Activated CD4-positive, alpha-beta T cell treated with anti-CD3 and anti-CD28 coated beads, Interleukin-2, amount 50 U/mL, for 16 hours (primary cell): ENCODE measurements around the gene RPL21.
"Not testable (repeated sequence)": the region's sequence is repeated elsewhere in the genome, so short reads cannot be mapped to it uniquely, and the experiment has no call there.

Experiments
- DNase-seq: peaks from one replicate; pipeline ENCODE4 v3.0.0-alpha.2; 2020

RPL21 gene

DNA sequence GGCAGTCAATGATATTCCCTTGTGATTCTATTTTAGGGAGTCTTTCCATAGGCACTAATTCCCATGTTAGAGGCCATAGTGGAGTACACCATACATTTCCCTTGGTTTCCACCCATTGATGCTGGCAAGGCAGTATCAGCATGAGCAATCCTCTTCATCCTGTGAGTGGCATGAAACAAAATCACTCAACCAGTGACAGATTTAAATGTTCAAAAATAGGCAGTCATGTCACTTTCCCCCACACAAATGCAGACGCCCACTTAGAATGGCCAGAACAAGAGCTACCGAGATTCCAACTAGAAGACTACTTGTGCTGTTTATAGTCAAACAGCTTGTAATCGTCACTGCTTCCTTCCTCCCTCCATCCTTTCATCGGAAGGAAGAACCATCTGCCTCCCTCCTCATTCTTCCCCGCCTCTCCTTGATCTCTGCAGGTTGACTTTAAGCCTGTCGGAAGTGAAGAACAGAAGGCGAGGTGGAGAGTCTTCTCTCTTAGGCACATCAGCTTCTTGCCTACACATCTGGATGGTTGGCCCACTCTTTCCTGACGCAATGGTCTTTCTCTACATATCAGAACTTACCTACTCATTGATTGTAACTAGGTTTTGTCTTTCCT lies 41.8 kb downstream of the RPL21 start:
- DNase-seq, result no peak

DNA sequence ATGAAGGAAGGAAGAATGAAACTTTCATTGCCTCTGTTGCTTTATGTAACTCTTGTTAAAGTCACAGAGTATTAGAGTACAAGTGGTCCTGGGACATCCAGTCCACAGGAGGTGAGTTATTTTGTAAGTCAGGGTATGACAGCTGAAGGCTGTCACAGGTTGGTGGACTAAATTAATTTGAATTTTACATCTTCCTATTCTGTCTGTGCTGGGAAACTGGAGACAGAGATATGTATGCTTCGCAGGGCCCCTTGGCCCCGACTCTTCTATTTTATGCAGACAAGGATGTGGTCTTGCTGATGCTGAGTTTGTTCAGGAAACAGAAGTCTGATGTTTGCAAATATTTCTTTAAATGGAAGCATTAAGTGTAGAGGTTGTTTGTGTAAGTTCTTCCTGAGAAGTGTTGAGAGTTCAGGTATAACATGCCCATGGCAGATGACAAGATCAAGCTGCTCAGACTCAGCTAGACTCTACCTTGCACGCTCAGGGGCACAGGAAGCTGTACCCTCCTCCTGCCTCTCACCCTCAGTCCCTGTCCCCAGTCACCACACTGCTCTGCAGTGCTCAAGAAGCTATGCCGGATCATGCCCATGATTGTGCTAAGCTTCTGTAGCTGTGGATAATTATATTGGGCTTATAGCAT lies 42.6 kb downstream of the RPL21 start:
- DNase-seq, result no peak

DNA sequence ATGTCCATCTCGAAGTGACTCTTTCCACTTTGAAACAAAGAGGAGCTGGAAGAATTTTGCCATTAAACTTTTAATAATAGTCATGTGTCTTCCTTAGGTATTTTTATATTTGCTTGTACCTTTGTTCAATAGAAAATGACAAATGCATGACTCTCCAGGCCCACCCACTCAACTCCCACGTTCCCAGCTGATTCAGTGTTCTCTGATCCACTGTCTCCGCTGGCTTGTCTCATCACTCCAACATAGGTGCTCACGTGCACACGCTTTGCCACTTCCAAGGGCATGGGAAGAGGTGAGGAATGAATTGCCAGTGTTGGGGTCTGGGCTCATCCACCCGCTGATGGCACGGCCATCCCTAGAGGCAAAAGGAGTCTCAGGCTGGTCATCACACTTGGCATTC lies 43.7 kb downstream of the RPL21 start:
- DNase-seq, result no peak

DNA sequence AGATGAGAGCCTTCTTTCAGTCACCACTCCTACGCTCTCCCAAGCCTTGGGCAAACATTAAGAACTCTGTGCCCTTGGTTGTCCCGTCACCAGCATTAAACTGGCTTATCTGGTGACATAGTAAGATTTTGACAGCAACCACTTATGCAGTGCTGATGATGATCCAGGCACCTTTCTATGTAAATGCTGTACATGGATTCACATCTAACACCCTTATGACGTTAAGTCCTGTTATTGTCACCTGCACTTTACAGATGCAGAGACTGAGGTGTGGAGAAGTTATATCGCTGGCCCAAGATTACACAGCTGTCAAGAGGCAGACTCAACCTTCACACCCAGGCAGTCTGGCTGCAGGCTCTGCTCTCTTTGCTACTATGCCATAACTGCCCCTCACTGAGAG lies 44.3 kb downstream of the RPL21 start:
- DNase-seq, result no peak

DNA sequence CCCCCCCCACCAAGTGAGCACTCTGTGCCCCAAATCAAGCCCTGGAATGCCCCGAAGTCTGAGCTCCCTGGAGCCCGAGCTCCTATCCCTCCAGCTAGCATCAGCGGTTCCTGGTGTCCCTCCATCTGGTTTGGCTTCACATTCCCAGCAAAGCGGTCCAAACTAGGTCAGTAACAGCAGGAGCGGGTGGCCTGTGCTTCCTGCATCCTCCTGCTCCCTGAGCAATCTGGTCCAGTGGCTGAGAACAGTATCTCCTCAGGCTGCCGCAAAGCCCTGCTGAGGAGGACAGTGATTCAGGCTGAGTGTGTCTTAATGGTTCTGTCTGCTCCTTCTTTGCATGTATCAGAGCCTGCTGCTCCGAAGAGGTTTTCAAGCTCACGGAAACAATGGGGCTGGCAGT lies 45.1 kb downstream of the RPL21 start:
- DNase-seq, result no peak

DNA sequence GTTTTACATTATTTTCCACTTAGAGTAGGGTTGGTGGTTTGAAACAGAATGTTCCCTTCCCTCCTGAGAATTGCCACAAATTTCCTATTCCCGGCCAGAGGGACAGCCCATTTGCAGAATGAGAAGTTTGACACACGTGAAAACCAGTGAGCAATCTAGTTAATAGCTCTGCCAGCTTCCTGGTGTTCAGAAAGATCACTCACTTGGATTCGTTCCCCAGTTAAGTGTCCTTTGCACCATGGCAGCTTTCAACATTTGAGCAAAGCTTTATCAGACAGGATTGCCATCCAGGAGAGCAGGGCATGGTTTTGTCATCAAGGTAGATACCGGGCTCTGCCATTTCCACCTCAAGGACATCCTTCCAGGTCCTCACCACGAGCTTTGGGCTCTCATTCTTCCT lies 47.5 kb downstream of the RPL21 start:
- DNase-seq, result no peak

DNA sequence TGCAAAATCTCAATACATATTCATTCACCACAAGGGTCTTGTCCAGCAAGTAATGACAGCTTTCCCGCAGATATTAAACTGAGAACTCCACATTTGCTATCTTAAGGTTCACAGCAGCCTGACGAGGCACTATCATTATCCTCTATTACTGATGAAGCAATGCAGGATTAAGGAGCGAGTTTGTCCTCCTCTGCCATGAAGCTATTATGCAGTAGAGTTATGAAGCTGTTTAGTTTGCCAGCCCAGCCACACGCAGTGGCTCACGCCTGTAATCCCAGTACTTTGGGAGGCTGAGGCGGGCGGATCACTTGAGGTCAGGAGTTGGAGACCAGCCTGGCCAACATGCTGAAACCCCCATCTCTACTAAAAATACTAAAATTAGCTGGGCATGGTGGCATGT lies 49.0 kb downstream of the RPL21 start:
- DNase-seq, result not testable (repeated sequence)

DNA sequence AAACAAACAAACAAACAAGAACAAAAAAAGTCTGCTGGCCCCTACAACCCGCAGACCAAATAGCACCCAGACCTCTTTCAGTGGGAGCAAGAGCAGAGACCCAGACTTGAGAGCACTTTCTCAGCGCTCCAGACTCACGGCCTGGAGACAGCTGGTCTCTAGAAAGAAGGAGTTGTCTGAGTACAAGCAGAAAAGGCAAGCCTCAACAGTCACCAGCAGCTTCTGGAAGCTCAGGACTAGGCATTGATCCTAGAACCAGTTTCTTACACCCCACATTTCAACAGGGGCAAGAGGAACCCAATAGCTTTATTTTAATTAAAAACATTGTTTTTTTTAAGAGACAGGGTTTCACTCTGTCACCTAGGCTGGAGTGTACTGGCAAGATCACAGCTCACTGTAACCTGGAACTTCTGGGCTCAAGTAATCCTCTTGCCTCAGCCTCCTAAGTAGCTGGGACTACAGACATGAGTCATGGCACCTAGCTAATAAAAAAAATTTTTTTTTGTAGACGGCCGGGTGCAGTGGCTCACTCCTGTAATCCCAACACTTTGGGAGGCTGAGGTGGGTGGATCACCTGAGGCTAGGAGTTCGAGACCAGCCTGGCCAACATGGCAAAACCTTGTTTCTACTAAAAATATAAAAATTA lies 49.7 kb downstream of the RPL21 start:
- DNase-seq, result no peak

DNA sequence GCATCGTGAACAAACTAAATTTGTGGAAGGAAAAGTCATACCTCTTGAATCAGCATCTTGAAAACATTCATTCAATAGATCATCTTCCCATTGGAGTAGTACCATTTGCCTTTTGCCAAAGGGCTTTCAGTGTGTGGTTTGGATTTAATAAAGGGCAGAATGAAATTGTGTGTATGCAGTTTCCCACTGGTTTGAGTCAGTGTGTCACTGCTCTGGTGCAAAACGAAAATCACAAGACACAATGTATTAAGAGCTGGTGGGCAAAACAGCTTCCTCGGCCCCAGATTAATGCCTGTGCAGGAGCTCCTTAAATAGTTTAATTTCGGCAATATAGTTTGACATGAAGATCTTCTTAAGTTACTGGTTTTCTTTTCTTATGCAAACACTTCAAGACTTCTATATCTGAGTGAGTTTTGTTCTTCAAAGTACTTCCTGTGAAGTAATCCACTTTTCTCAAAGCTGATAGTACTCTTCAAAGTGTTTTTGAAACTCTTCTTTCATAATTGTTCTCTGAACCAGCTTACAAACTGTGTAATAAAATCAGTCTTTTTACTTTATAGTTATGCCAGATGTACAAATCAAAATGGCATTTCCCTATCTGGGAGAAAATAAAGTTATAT lies 51.4 kb downstream of the RPL21 start:
- DNase-seq, result no peak

DNA sequence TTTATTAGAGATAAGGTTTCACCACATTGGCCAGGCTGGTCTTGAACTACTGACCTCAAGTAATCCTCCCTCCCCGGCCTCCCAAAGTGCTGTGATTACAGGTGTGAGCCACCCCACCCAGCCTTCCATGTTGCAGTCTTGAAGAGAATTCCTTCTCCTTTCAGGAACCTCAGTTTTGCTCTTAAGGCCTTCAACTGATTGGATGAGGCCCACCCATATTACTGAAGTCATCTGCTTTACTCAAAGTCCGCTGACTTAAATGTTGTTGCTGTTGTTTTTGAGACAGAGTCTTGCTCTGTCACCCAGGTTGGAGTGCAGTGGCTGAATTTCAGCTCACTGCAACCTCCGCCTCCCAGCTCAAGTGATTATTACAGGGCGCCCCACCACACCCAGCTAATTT lies 52.7 kb downstream of the RPL21 start:
- DNase-seq, result no peak

DNA sequence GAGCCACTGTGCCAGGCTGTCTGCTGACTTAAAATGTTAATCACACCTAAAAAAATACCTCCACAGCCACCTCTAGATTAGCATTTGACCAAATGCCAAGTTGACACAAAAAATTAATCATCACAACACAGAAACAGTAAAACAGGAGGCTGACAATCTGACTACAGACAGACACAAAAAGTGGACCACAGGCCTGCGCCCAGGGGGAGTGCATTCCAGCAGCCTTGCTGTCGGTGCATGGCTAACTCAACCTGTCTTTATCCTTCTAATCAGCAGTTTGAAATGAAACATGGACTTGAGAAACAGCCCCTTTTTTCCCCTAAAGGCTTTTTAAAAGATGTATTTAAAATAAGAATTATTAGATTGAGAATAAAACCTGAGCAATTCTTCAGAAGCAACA lies 53.3 kb downstream of the RPL21 start:
- no peak for DNase-seq
